ENCODE results near the gene CTR9.
"Not testable (repeated sequence)": the region's sequence is repeated elsewhere in the genome, so short reads cannot be mapped to it uniquely, and the experiment has no call there.

The CTR9 gene

GRCh38 chr11:10822491-10822890 is 71.4 kb downstream of the CTR9 start:
- not testable (repeated sequence) for DNase-seq (ENCODE audit: low spot score)

DNA sequence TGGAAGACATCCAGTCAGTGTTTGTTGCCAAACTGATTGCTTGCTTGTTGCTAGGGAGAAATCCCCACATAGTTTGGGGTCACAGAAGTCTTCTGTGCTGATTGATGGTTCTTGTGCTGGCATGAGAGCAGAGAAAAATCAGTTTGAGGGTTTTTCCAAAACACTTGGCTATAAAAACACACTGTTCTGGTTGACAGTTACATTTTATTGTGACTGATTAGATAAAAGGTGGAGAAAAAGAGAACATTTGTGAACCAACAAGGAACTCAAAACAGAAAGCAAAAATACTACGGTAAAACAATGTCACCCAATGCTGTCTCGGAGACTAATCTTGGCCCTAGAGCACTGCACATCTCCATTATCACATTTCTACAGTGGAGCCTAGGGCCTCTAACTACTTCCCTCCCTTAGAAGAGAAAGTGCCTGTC is 72.1 kb downstream of the CTR9 start:
- DNase-seq (ENCODE audit: low spot score) = no peak

- DNase-seq (ENCODE audit: low spot score) = no peak
Measured at GRCh38 chr11:10824888-10825287, 73.8 kb downstream of the CTR9 start.

GRCh38 chr11:10828402-10828801 is 77.4 kb downstream of the CTR9 start:
- DNase-seq (ENCODE audit: low spot score) = no peak

DNA sequence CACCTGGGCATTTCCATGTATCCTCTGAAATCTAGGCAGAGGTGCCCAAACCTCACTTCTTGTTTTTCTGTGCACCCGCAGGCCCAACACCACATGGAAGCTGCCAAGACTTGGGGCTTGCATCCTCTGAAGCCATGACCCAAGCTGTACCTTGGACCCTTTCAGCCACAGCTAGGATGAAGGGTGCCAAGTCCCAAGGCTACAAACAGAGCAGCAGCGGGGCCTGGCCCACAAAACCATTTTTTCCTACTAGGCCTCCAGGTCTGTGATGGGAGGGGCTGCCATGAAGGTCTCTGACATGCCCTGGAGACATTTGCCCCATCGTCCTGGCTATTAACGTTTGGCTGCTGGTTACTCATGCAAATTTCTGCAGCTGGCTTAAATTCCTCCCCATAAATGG is 78.1 kb downstream of the CTR9 start:
- DNase-seq (ENCODE audit: low spot score) = no peak
